Measurements from ENCODE around the gene TTLL5.

Gene TTLL5

DNA sequence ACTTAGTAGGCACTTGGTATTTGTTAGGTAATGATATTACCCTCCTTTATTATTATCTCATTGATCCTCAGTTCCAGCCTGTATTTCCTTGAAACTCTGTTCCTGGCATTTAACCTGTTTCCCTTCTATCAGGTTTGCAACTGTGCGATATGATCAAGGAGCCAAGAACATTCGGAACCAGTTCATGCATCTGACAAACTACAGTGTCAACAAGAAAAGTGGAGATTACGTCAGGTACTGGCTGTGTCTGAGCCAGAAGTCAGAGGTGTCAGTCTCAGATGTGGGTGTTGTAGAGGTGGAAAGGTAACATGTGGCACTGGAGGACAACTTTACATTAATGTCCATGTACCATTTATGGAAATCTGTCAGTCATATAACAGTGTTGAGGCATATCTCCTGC lies 56.7 kb downstream of the TTLL5 start:
- ChIA-PET CTCF (no interaction called here), POLR2A (no interaction called here)
- no peak for DNase-seq (ENCODE audit: extremely low spot score)
- TF ChIP-seq TARDBP (IDR thresholded peaks at IDR 0.05) = no peak
- TF ChIP-seq HDGF (IDR thresholded peaks at IDR 0.05; ENCODE audit: borderline replicate concordance) = no peak
- no peak for TF ChIP-seq PKNOX1 (IDR thresholded peaks at IDR 0.05)
- no peak for TF ChIP-seq NFRKB (IDR thresholded peaks at IDR 0.05)
- no peak for TF ChIP-seq ZNF384 (IDR thresholded peaks at IDR 0.05)
- TF ChIP-seq L3MBTL2 (conservative IDR thresholded peaks at IDR 0.05) = no peak
- no peak for TF ChIP-seq CTBP1 (IDR thresholded peaks at IDR 0.05; ENCODE audit: borderline replicate concordance)
- TF ChIP-seq SUZ12 (IDR thresholded peaks at IDR 0.05) = no peak
- no peak for TF ChIP-seq BHLHE40 (IDR thresholded peaks at IDR 0.05; ENCODE audit: borderline replicate concordance)
- TF ChIP-seq ARNT (IDR thresholded peaks at IDR 0.05) = no peak
- TF ChIP-seq FOXA1 (IDR thresholded peaks at IDR 0.05) = no peak
- no peak for TF ChIP-seq FOXK2 (IDR thresholded peaks at IDR 0.05)

DNA sequence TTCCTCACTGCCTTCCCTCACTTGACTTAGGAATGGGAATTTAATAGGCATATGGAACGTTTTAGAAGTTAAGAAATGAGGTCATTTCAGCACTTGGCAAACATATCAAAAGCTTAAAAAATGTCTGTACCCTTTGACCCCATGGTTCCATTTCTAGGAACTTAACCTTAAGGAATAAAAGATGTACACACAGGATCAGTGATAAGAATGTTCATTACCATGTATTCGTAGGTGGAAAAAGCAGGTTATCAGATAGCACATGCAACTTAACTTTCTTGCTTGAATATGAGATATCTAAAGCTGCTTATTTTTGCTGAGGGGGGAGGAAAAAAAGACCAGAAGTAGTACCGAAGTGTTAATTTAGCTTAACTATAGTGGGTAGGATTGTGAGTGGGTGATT lies 57.2 kb downstream of the TTLL5 start:
- ChIA-PET CTCF (no interaction called here), POLR2A (no interaction called here)
- TF ChIP-seq FOXK2 (IDR thresholded peaks at IDR 0.05) (no peak), ZNF384 (IDR thresholded peaks at IDR 0.05) (no peak), ELF4 (IDR thresholded peaks at IDR 0.05) (no peak), CTBP1 (IDR thresholded peaks at IDR 0.05; ENCODE audit: borderline replicate concordance) (no peak), FOXM1 (IDR thresholded peaks at IDR 0.05; ENCODE audit: borderline replicate concordance) (no peak), PKNOX1 (IDR thresholded peaks at IDR 0.05) (no peak), FOXA1 (IDR thresholded peaks at IDR 0.05) (no peak), SP1 (IDR thresholded peaks at IDR 0.05) (no peak), SUZ12 (IDR thresholded peaks at IDR 0.05) (no peak), NFRKB (IDR thresholded peaks at IDR 0.05) (no peak), BHLHE40 (IDR thresholded peaks at IDR 0.05; ENCODE audit: borderline replicate concordance) (no peak), TARDBP (IDR thresholded peaks at IDR 0.05) (no peak), L3MBTL2 (conservative IDR thresholded peaks at IDR 0.05) (no peak), ARNT (IDR thresholded peaks at IDR 0.05) (no peak), HDGF (IDR thresholded peaks at IDR 0.05; ENCODE audit: borderline replicate concordance) (no peak), LEF1 (IDR thresholded peaks at IDR 0.05; ENCODE audit: borderline replicate concordance) (no peak)
- no peak for DNase-seq (ENCODE audit: extremely low spot score)

- CTCF ChIA-PET = interaction anchor here (0.7 to 1.1 kb wide), 2 partner anchors 11 to 32 kb away, joined by 3 to 5 read pairs; no protein-coding TSS in a partner anchor
- no peak for TF ChIP-seq BHLHE40 (IDR thresholded peaks at IDR 0.05; ENCODE audit: borderline replicate concordance)
- TF ChIP-seq HDGF (IDR thresholded peaks at IDR 0.05; ENCODE audit: borderline replicate concordance) = no peak
- TF ChIP-seq SUZ12 (IDR thresholded peaks at IDR 0.05) = no peak
- no peak for TF ChIP-seq L3MBTL2 (conservative IDR thresholded peaks at IDR 0.05)
- no peak for TF ChIP-seq PKNOX1 (IDR thresholded peaks at IDR 0.05)
- no peak for TF ChIP-seq SP1 (IDR thresholded peaks at IDR 0.05)
- no peak for TF ChIP-seq FOXA1 (IDR thresholded peaks at IDR 0.05)
- TF ChIP-seq FOXM1 (IDR thresholded peaks at IDR 0.05; ENCODE audit: borderline replicate concordance) = no peak
- TF ChIP-seq ARNT (IDR thresholded peaks at IDR 0.05) = no peak
- TF ChIP-seq NFRKB (IDR thresholded peaks at IDR 0.05) = no peak
- no peak for TF ChIP-seq FOXK2 (IDR thresholded peaks at IDR 0.05)
- TF ChIP-seq ZNF384 (IDR thresholded peaks at IDR 0.05) = no peak
- no peak for TF ChIP-seq CTBP1 (IDR thresholded peaks at IDR 0.05; ENCODE audit: borderline replicate concordance)
- no peak for TF ChIP-seq ELF4 (IDR thresholded peaks at IDR 0.05)
- TF ChIP-seq LEF1 (IDR thresholded peaks at IDR 0.05; ENCODE audit: borderline replicate concordance) = no peak
- no peak for TF ChIP-seq TARDBP (IDR thresholded peaks at IDR 0.05)
- POLR2A ChIA-PET = no interaction called here
- DNase-seq (ENCODE audit: extremely low spot score) = no peak
These were observed 59.1 kb downstream of the TTLL5 start for GRCh38 chr14:75720116-75720515.

DNA sequence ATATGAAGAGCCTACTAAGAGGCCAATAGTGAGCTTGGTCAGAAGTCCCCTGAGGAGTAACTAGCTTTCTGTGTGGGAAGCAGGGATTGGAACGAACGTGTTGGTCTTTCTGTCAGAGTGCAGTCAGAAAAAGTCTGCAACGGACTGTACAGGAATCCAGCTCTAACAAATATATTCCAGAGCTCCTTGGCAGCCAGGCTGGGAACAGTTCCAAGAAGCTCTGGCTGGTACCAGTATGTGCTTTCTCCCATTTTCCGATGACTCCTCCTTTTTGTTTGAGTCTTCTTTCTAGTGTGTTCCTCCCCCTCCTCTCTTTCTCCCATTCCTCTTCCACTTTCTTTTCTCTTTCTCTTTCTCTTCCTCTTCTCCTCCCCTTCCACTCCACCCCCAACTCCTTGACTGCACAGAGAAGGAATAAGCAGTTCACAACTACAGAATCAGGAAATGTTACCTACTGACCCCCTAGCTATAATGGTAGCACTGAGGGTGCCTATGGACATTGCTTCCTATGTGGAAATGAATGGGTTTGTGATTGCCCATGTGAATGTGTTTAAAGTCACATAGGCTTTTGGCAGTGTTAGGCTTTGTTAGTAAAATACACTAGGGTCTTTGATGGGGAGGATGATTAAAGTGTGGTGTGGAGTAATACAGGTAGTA lies 59.9 kb downstream of the TTLL5 start:
- ChIA-PET POLR2A (no interaction called here), CTCF (interaction anchor here (0.7 to 1.1 kb wide), 3 partner anchors 10 to 33 kb away, joined by 3 to 5 read pairs (median 5); no protein-coding TSS in a partner anchor)
- TF ChIP-seq ARNT (IDR thresholded peaks at IDR 0.05) (no peak), SUZ12 (IDR thresholded peaks at IDR 0.05) (no peak), FOXK2 (IDR thresholded peaks at IDR 0.05) (no peak), TARDBP (IDR thresholded peaks at IDR 0.05) (no peak), FOXM1 (IDR thresholded peaks at IDR 0.05; ENCODE audit: borderline replicate concordance) (no peak), LEF1 (IDR thresholded peaks at IDR 0.05; ENCODE audit: borderline replicate concordance) (no peak), FOXA1 (IDR thresholded peaks at IDR 0.05) (no peak), CTBP1 (IDR thresholded peaks at IDR 0.05; ENCODE audit: borderline replicate concordance) (no peak), L3MBTL2 (conservative IDR thresholded peaks at IDR 0.05) (no peak)
- DNase-seq (ENCODE audit: extremely low spot score) = no peak

DNA sequence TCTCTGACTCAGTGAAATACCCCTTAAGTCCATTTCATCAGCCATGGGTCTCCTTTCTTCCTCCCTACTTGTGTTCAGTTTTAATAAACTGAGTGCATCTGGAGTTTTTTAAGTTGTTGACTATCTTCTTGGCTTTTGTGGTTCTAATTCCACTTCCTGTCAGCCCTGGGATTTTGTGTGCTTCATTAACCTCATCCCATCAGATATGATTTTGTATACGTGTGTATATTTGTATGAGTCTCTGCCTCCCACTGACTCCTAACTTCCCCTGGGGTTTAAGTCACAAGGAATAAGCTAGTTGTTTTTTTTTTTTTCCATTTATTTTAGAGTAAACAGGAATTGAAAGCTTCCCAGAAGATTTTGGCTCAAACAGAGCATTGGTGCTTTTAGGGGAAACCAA lies 62.7 kb downstream of the TTLL5 start:
- POLR2A ChIA-PET = no interaction called here
- CTCF ChIA-PET = interaction anchor here (1.9 kb wide), 1 partner anchor 14 kb away, joined by 5 read pairs; no protein-coding TSS in a partner anchor

More for the DNA sequence above, 62.7 kb downstream of the TTLL5 start:
- no peak for DNase-seq (ENCODE audit: extremely low spot score)
- TF ChIP-seq FOXM1 (IDR thresholded peaks at IDR 0.05; ENCODE audit: borderline replicate concordance) = no peak
- no peak for TF ChIP-seq BHLHE40 (IDR thresholded peaks at IDR 0.05; ENCODE audit: borderline replicate concordance)
- no peak for TF ChIP-seq LEF1 (IDR thresholded peaks at IDR 0.05; ENCODE audit: borderline replicate concordance)
- no peak for TF ChIP-seq FOXK2 (IDR thresholded peaks at IDR 0.05)
- no peak for TF ChIP-seq SUZ12 (IDR thresholded peaks at IDR 0.05)
- TF ChIP-seq ARNT (IDR thresholded peaks at IDR 0.05) = no peak
- no peak for TF ChIP-seq TARDBP (IDR thresholded peaks at IDR 0.05)
- no peak for TF ChIP-seq ELF4 (IDR thresholded peaks at IDR 0.05)
- no peak for TF ChIP-seq NFRKB (IDR thresholded peaks at IDR 0.05)
- no peak for TF ChIP-seq ZNF384 (IDR thresholded peaks at IDR 0.05)
- TF ChIP-seq PKNOX1 (IDR thresholded peaks at IDR 0.05) = no peak
- no peak for TF ChIP-seq L3MBTL2 (conservative IDR thresholded peaks at IDR 0.05)

Measured in HEK293T (cell line).